Adrenal gland (tissue), 5 donors: ENCODE measurements around the gene NOL12.

Experiments
- CTCF ChIP-seq, 6 experiments: fragments of 450-650 bp in 4 of 6; fragments of 200-600 bp in 2 of 6; sonication (generic) in 1 of 6; IDR thresholded peaks; 1 replicate in 5 of 6; 2 replicates in 1 of 6; pipeline versions ENCODE4 v1.5.1 to v1.8.0; 2016 to 2021; ENCODE audit warnings: antibody characterized with exemption in 6 of 6, mild to moderate bottlenecking in 2 of 6, moderate library complexity in 1 of 6
- POLR2A ChIP-seq, 2 donors: fragments of 450-650 bp; IDR thresholded peaks; one replicate each; pipeline ENCODE4 v1.6.1; 2017; ENCODE audit warnings: antibody characterized with exemption in 2 of 2, mild to moderate bottlenecking in 2 of 2, moderate library complexity in 1 of 2
- donor health status: DM: no; HTN: no; CAD: no.

- TF ChIP-seq CTCF (IDR thresholded peaks at IDR 0.05) = peak in 2 of 6 experiments; percentile 4 to 16
- no peak for TF ChIP-seq POLR2A (IDR thresholded peaks at IDR 0.05)
Measured at GRCh38 chr22:37731804-37732471, 45.8 kb downstream of the NOL12 start.
